ACC112 (cell line): ENCODE measurements around the gene PLD2.

Source experiments
- H2AFZ ChIP-seq: fragments of 200-600 bp; sonication (generic); one replicate; pipeline ENCODE4 v1.6.0; 2017; ENCODE audit warnings: antibody characterized with exemption, low read length; ENCODE audit not compliant: unreplicated experiment
- H3K27ac ChIP-seq: fragments of 200-600 bp; sonication (generic); 2 replicates; pipeline ENCODE4 v1.5.1; 2014; ENCODE audit warnings: low read depth, mild to moderate bottlenecking, antibody characterized with exemption, low read length, moderate library complexity
- H3K27me3 ChIP-seq: fragments of 200-600 bp; sonication (generic); 2 replicates; pipeline ENCODE4 v1.6.1; 2014; ENCODE audit warnings: mild to moderate bottlenecking, antibody characterized with exemption, low read length, moderate library complexity, mixed read lengths; ENCODE audit not compliant: insufficient read depth
- H3K36me3 ChIP-seq: fragments of 200-600 bp; sonication (generic); 2 replicates; pipeline ENCODE4 v1.6.1; 2016; ENCODE audit warnings: mild to moderate bottlenecking, antibody characterized with exemption, low read length, moderate library complexity, mixed read lengths; ENCODE audit not compliant: insufficient read depth
- H3K4me1 ChIP-seq: fragments of 200-600 bp; sonication (generic); one replicate; pipeline ENCODE4 v1.6.1; 2016; ENCODE audit warnings: low read length, mixed read lengths; ENCODE audit not compliant: insufficient read depth, unreplicated experiment, control insufficient read depth
- H3K4me3 ChIP-seq: fragments of 200-600 bp; sonication (generic); 2 replicates; pipeline ENCODE4 v1.5.1; 2014; ENCODE audit warnings: mild to moderate bottlenecking, low read depth, low read length
- H3K79me2 ChIP-seq: fragments of 200-600 bp; sonication (generic); one replicate; pipeline ENCODE4 v1.6.0; 2016; ENCODE audit warnings: low read length; ENCODE audit not compliant: control insufficient read depth, unreplicated experiment, insufficient read depth

The PLD2 gene

DNA sequence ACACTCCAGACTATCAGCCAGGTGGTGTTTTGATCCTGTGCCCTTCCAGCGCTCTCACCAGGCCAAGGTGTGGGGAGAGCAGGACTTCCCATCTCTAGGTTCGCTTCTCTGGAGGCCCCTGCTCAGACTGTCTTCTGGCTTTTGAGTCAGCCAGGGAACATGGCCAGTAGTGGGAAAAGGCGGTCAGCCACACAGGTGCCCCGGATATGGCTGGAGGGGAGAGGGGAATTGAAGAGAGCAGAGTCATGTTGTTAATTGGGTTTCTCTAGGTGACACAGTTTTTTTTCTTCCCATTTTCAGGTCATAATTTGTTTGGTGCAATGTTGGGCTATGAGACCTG lies 27.7 kb downstream of the PLD2 start:
- H3K4me3 ChIP-seq, result peak overlapping the region; percentile 85
- H3K4me1 ChIP-seq, result peaks cover 15% of the 10 kb centered on the region
- H3K36me3 ChIP-seq, result peaks cover 8% of the 10 kb centered on the region; the same call in 1 of the 2 replicates
- peaks cover 59% of the 10 kb centered on the region for H3K79me2 ChIP-seq
- H3K27me3 ChIP-seq, result no peaks in the 10 kb centered on the region
- H2AFZ ChIP-seq, result no peak overlapping the region
- H3K27ac ChIP-seq, result no peak overlapping the region

DNA sequence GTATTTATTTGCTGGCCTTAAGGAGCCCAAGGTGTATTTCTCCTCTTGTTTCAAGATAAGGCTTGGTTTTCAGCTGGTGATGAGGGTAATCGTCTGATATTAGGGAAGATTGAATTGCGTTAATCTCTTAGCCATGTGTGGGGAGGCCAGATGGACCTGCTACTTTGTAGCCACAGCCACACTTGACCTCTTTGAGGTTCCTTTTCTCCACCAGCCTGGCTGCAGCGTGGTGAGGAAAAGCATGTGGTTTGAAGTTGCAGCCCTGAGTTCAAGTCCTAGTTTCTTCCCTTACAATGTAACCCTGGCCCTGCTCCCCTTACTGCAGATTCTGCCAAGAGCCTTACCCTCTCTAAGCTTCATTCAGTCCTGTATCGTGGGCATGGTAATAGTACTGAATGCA lies 29.3 kb downstream of the PLD2 start:
- peaks cover 73% of the 10 kb centered on the region for H3K79me2 ChIP-seq
- peaks cover 8% of the 10 kb centered on the region; the same call in 1 of the 2 replicates for H3K36me3 ChIP-seq
- H3K4me1 ChIP-seq, result peaks cover 23% of the 10 kb centered on the region
- H3K4me3 ChIP-seq, result no peak overlapping the region
- no peak overlapping the region for H3K27ac ChIP-seq
- no peak overlapping the region for H2AFZ ChIP-seq
- H3K27me3 ChIP-seq, result no peaks in the 10 kb centered on the region

DNA sequence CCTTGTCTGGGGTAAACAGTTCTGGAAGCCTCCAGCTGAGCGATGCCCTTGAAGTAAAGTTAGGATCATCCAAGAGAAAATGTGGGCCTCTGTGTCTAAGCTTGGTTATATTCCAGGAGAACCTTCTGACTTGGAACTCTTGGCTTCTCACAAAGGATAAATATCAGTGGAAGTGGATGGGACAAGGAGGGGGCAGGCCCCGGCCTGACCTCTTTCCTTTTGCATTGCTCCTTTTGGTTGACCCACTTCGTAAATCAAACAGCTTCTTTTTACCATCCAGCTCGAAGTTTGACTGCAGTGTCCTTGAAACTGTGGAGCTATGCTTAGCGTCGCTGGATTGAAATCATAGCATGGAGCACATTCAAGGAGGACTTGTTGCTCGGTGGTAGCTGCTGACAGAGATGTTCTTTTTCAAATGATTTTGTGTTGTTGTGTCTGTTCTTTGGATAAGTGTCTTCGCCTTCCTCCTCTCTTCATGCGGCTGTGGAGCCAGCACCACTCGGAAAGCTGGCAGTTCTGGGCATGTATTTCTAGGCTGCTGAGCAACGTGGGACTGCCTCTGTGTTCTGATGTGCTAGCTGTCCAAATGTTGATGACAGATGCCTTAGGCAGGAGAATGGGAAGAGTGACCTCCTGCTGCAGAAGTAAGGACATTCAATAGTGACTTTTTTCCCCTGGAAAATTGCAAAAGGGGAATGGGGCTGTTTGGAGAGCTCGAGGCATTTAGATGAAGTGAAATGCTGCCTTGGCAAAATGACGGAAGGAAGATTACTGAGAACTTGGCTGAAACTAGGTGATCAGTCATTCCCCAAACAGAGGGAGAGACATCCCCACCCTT lies 30.7 kb downstream of the PLD2 start:
- Histone ChIP-seq H3K4me1 (peaks cover 23% of the 10 kb centered on the region), H3K27me3 (no peaks in the 10 kb centered on the region), H2AFZ (no peak overlapping the region), H3K36me3 (peaks cover 8% of the 10 kb centered on the region; the same call in 1 of the 2 replicates), H3K4me3 (no peak overlapping the region), H3K79me2 (peaks cover 84% of the 10 kb centered on the region), H3K27ac (no peak overlapping the region)

DNA sequence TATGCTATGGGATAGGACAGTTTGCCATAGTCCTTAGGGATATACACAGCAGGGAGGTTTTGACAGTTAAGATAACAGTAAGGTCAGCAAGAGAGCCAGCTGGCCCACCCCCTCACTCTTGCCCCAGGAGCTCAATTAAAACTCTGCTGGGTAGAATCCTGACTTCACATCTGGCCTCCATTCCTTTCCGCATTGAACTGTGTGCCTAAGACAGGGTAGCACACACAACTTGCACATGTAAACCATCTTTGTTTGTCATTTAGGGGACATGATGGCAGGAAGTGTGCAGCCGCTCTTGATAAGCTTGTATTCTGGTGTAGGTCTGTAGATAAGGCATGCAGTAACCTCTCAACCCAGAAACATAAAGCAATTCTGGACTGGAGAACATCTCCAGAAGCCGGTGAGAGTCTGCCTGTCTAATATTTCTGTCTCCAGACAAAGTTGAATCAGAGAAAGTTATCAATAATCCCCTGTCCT lies 31.4 kb downstream of the PLD2 start:
- no peak overlapping the region for H3K4me3 ChIP-seq
- H3K36me3 ChIP-seq, result peaks cover 8% of the 10 kb centered on the region; the same call in 1 of the 2 replicates
- no peak overlapping the region for H3K27ac ChIP-seq
- H3K27me3 ChIP-seq, result no peaks in the 10 kb centered on the region
- H3K4me1 ChIP-seq, result peaks cover 23% of the 10 kb centered on the region
- H3K79me2 ChIP-seq, result peaks cover 87% of the 10 kb centered on the region
- no peak overlapping the region for H2AFZ ChIP-seq

DNA sequence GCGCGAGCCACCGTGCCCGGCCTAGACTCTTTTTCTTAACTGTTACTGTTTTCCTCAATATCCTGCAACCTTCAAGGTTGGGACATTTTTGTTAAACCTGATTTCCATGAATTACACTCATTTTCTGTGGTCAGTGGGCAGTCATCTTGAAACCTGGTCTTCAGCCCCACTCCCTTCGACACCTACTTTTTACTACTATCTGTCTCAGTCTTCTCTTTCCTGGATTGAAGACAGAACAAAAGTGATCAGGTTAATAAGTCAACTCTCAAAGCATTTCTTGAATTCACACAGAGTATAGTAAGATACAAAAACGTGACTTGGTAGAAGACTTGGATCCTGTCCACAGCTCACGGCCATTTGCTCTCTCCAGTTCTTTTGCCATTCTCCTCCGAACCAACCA lies 32.3 kb downstream of the PLD2 start:
- Histone ChIP-seq H2AFZ (no peak overlapping the region), H3K36me3 (peaks cover 8% of the 10 kb centered on the region; the same call in 1 of the 2 replicates), H3K27ac (no peak overlapping the region), H3K79me2 (peaks cover 83% of the 10 kb centered on the region), H3K27me3 (no peaks in the 10 kb centered on the region), H3K4me3 (no peak overlapping the region), H3K4me1 (peaks cover 22% of the 10 kb centered on the region)

GRCh38 chr17:4839965-4840892 lies 33.3 kb downstream of the PLD2 start:
- peaks cover 8% of the 10 kb centered on the region; the same call in 1 of the 2 replicates for H3K36me3 ChIP-seq
- H3K27ac ChIP-seq, result no peak overlapping the region
- no peak overlapping the region for H3K4me3 ChIP-seq

DNA sequence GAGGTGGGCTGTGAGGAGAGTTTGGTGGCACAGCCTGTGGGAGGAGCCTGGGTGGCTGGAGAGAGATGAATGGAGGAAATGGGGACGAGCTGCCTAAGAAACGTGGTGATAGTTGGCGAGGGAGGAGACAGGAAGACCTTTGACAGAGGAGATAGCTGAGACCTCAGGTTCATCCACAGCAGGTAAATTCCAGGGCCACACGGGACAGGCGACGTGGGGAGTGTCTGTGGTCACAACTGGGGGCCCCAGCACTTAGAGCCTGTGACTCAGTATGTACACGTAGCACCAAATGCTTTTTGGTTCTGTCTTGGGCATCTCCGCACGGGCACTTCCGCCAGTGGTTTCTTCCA lies 33.9 kb downstream of the PLD2 start:
- H3K36me3 ChIP-seq, result peaks cover 8% of the 10 kb centered on the region; the same call in 1 of the 2 replicates
- H3K79me2 ChIP-seq, result peaks cover 75% of the 10 kb centered on the region
- H3K27ac ChIP-seq, result no peak overlapping the region
- H3K4me3 ChIP-seq, result no peak overlapping the region
- no peaks in the 10 kb centered on the region for H3K27me3 ChIP-seq
- no peak overlapping the region for H2AFZ ChIP-seq
- peaks cover 9% of the 10 kb centered on the region for H3K4me1 ChIP-seq

More at GRCh38 chr17:4839965-4840892, 33.3 kb downstream of the PLD2 start:
- Histone ChIP-seq H3K27me3 (no peaks in the 10 kb centered on the region), H3K4me1 (peaks cover 12% of the 10 kb centered on the region), H2AFZ (no peak overlapping the region), H3K79me2 (peaks cover 78% of the 10 kb centered on the region)

DNA sequence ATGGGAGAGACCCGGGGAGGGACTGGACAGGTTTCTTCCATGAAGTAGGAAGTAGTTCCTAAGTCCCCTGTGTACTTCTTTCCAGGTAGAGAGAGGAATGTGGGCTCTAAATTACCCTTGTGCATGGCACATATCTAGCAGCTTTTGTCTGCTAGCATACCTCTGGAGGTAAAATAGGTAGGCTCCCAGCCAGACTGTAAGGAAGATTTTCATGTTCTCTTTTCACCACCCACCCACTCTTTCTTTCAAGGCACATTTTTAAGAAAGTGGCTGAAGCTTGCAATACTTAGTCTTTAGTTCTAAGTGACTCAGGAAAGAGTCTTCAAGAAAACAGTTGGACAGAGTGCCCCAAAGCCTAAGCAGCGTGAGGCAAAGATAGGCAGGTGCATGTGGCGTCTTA lies 35.4 kb downstream of the PLD2 start:
- Histone ChIP-seq H3K4me3 (no peak overlapping the region), H2AFZ (no peak overlapping the region), H3K36me3 (peaks cover 8% of the 10 kb centered on the region; the same call in 1 of the 2 replicates), H3K27me3 (no peaks in the 10 kb centered on the region), H3K27ac (no peak overlapping the region), H3K79me2 (peaks cover 76% of the 10 kb centered on the region), H3K4me1 (peaks cover 8% of the 10 kb centered on the region)

GRCh38 chr17:4843321-4844000 lies 36.5 kb downstream of the PLD2 start:
- H3K27me3 ChIP-seq, result no peaks in the 10 kb centered on the region
- peaks cover under 1% of the 10 kb centered on the region; the same call in 1 of the 2 replicates for H3K36me3 ChIP-seq
- H3K79me2 ChIP-seq, result peaks cover 65% of the 10 kb centered on the region
- no peak overlapping the region for H2AFZ ChIP-seq
- peaks cover 8% of the 10 kb centered on the region for H3K4me1 ChIP-seq
- H3K27ac ChIP-seq, result no peak overlapping the region
- no peak overlapping the region for H3K4me3 ChIP-seq

DNA sequence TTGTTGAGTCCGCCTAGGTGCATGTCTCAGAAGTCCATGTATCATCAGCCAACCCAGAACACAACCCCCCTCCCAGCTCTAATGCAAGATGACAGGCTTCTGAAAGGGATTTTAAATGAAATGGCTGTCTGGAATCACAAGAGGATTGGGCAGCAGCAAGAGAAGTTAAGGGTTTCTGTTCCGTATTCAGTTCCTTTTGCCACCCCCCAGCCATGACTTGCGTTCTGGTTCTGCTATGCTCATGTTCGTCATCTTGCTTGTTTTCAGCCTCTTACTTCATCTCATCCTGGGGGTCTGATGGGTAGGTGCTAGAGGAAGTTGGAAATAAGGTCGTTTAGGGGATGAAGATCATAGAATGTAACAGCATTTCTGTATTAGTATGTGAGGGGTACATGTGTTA lies 38.2 kb downstream of the PLD2 start:
- no peaks in the 10 kb centered on the region for H3K27me3 ChIP-seq
- H3K79me2 ChIP-seq, result peaks cover 64% of the 10 kb centered on the region
- H3K4me3 ChIP-seq, result no peak overlapping the region
- H2AFZ ChIP-seq, result no peak overlapping the region
- H3K27ac ChIP-seq, result no peak overlapping the region
- H3K36me3 ChIP-seq, result no peaks in the 10 kb centered on the region
- H3K4me1 ChIP-seq, result peaks cover 8% of the 10 kb centered on the region
